ENCODE results near the gene SLC4A11. TPM values are rescaled to one million over a fixed set of nuclear protein-coding genes. Genes with fewer than 3 reads are reported as not detected.
A peak's percentile ranks its signal among the peaks of the same experiment; 100 is the strongest.
"Not testable (repeated sequence)": the region's sequence is repeated elsewhere in the genome, so short reads cannot be mapped to it uniquely, and the experiment has no call there.

SLC4A11 gene
- total and polyA plus RNA-seq, 12 donors = 0.06 to 1.6 (median 0.45) TPM

GRCh38 chr20:3221398-3222226 is 17.4 kb downstream of the SLC4A11 start:
- Histone ChIP-seq H3K4me1 (peaks cover 0 to 21% (median 7%) of the 10 kb centered on the region in 9 donors), H3K9me3 (no peaks in the 10 kb centered on the region), H3K27ac (no peak overlapping the region), H3K4me3 (no peak overlapping the region), H3K27me3 (no peaks in the 10 kb centered on the region), H3K36me3 (peaks cover 0 to 69% (median 15%) of the 10 kb centered on the region in 9 donors)
- DNase-seq (no peak), ATAC-seq (no peak)
- intact Hi-C loops (cut with DNase I) = loop anchor here in 4 of 10 donors (5.0 to 10.0 kb wide), 3 partner anchors 63 to 96 kb away; no protein-coding TSS in a partner anchor
- TF ChIP-seq CTCF (IDR thresholded peaks at IDR 0.05) = no peak
- 88 to 94% methylated on average over 18 of the region's 18 CpGs for WGBS, 2 donors

GRCh38 chr20:3218307-3218988 is 20.5 kb downstream of the SLC4A11 start:
- TF ChIP-seq CTCF (IDR thresholded peaks at IDR 0.05) = peak; percentile 73 to 96 (median 94)
- Histone ChIP-seq H3K9me3 (no peaks in the 10 kb centered on the region), H3K36me3 (peaks cover 0 to 91% (median 15%) of the 10 kb centered on the region in 9 donors), H3K27me3 (no peaks in the 10 kb centered on the region), H3K4me1 (peaks cover 0 to 20% (median 7%) of the 10 kb centered on the region in 9 donors), H3K27ac (no peak overlapping the region), H3K4me3 (peak overlapping the region in 1 of 10 donors; percentile 15)
- intact Hi-C loops (cut with DNase I) = loop anchor here in 5 of 10 donors (1.0 to 10.0 kb wide), 4 partner anchors 59 to 99 kb away; no protein-coding TSS in a partner anchor
- WGBS, 2 donors = 19 to 20% methylated on average over 30 of the region's 30 CpGs
- peak; percentile 53 to 82 (median 72) for ATAC-seq
- peak; percentile 48 to 72 for DNase-seq

- ATAC-seq = not testable (repeated sequence)
Measured at GRCh38 chr20:3215359-3215917, 23.6 kb downstream of the SLC4A11 start.

GRCh38 chr20:3213226-3213625 is 25.8 kb downstream of the SLC4A11 start:
- WGBS, 2 donors = 91 to 95% methylated on average over 7 of the region's 7 CpGs
- DNase-seq = no peak
- TF ChIP-seq CTCF (IDR thresholded peaks at IDR 0.05) = no peak
- intact Hi-C loops (cut with DNase I) = loop anchor here in 1 of 10 donors (10.0 kb wide), 1 partner anchor 102 kb away; no protein-coding TSS in a partner anchor
- Histone ChIP-seq H3K27ac (no peak overlapping the region), H3K4me1 (peaks cover 5 to 22% (median 16%) of the 10 kb centered on the region in 9 donors), H3K9me3 (no peaks in the 10 kb centered on the region), H3K4me3 (no peak overlapping the region), H3K36me3 (peaks cover 0 to 53% (median 10%) of the 10 kb centered on the region in 9 donors), H3K27me3 (no peaks in the 10 kb centered on the region)
- no peak for ATAC-seq

More at GRCh38 chr20:3215359-3215917, 23.6 kb downstream of the SLC4A11 start:
- not testable (repeated sequence) for H3K9me3 ChIP-seq, H3K27me3 ChIP-seq, DNase-seq, H3K27ac ChIP-seq, H3K4me3 ChIP-seq
- H3K4me1 ChIP-seq = peaks cover 3 to 14% (median 10%) of the 10 kb centered on the region in 9 donors
- peaks cover 0 to 68% (median 10%) of the 10 kb centered on the region in 9 donors for H3K36me3 ChIP-seq
- intact Hi-C loops (cut with DNase I) = loop anchor here in 4 of 10 donors (5.0 to 10.0 kb wide), 3 partner anchors 62 to 102 kb away; no protein-coding TSS in a partner anchor
- 92 to 98% methylated on average over 7 of the region's 7 CpGs for WGBS, 2 donors
